ENCODE measurements around the gene LYRM9. TPM values are rescaled to one million over a fixed set of nuclear protein-coding genes. Genes with fewer than 3 reads are reported as not detected.

The LYRM9 gene
- total and polyA plus RNA-seq, 2 of the 8 experiments (the other 6 are each of a cell fraction or from before 2014, with no cell fraction given) = 4.3 to 5.2 TPM

GRCh38 chr17:27868565-27868964 lies 24.6 kb downstream of the LYRM9 start:
- Histone ChIP-seq H3K4me3 (ENCODE audit: extremely low read depth in 1 of 4, insufficient read depth in 2 of 4, low read depth in 3 of 4, low read length in 4 of 4) (no peak overlapping the region), H2AFZ (ENCODE audit: low read length) (no peak overlapping the region), H3K9me3 (ENCODE audit: insufficient read depth in 2 of 2, low read depth in 1 of 2, low read length in 1 of 2) (no peaks in the 10 kb centered on the region; a peak in 1 of 4 replicates), H3K23me2 (ENCODE audit: low read depth, low read length) (no peaks in the 10 kb centered on the region), H2AK5ac (ENCODE audit: low read depth, low read length) (no peak overlapping the region), H4K8ac (ENCODE audit: extremely low read depth, insufficient read depth, low read length) (no peak overlapping the region), H3K4me2 (ENCODE audit: insufficient read depth in 1 of 2, low read depth in 2 of 2, low read length in 2 of 2) (no peak overlapping the region), H3K14ac (ENCODE audit: insufficient read length) (no peak overlapping the region), H2BK12ac (ENCODE audit: low read depth, low read length) (no peak overlapping the region), H2BK5ac (ENCODE audit: low read depth, low read length) (no peak overlapping the region), H3K56ac (replicated peaks; ENCODE audit: insufficient read length, low read depth, low read length) (no peak overlapping the region), H3K4ac (replicated peaks; ENCODE audit: insufficient read length, low read depth, low read length) (no peak overlapping the region), H2BK15ac (ENCODE audit: low read length) (no peak overlapping the region), H3K9ac (replicated peaks in 1 of 4; ENCODE audit: extremely low read depth in 1 of 4, low read depth in 3 of 4, low read length in 3 of 4) (no peak overlapping the region), H3K79me1 (ENCODE audit: low read depth, low read length) (no peaks in the 10 kb centered on the region), H3K23ac (ENCODE audit: insufficient read length) (no peak overlapping the region), H3K18ac (ENCODE audit: extremely low read depth, low read length) (no peak overlapping the region), H3K27ac (ENCODE audit: low read depth, low read length) (no peak overlapping the region), H2BK120ac (replicated peaks; ENCODE audit: low read depth, low read length) (no peak overlapping the region), H4K20me1 (replicated peaks in 1 of 2; ENCODE audit: control insufficient read depth in 1 of 2, insufficient read depth in 2 of 2, low read length in 2 of 2) (no peaks in the 10 kb centered on the region), H3K4me1 (replicated peaks in 1 of 4; ENCODE audit: control insufficient read depth in 3 of 4, insufficient read depth in 4 of 4, low read length in 3 of 4) (no peaks in the 10 kb centered on the region), H3K27me3 (replicated peaks in 1 of 4; ENCODE audit: control insufficient read depth in 3 of 4, extremely low read depth in 1 of 4, insufficient read depth in 3 of 4, low read length in 3 of 4) (no peaks in the 10 kb centered on the region), H2BK20ac (ENCODE audit: low read length) (no peak overlapping the region), H4K5ac (ENCODE audit: insufficient read length, low read depth, low read length) (no peak overlapping the region), H3K79me2 (ENCODE audit: control insufficient read depth in 1 of 2, insufficient read depth in 2 of 2, low read length in 2 of 2) (no peaks in the 10 kb centered on the region), H4K91ac (replicated peaks; ENCODE audit: insufficient read length, low read length) (no peak overlapping the region), H3K36me3 (ENCODE audit: control insufficient read depth in 2 of 4, insufficient read depth in 4 of 4, low read length in 3 of 4) (no peaks in the 10 kb centered on the region)
- FAIRE-seq = no peak
- POLR2A ChIA-PET (ENCODE audit: partially characterized antibody) = no interaction called here
- CTCF ChIA-PET (ENCODE audit: partially characterized antibody) = interaction anchor here (0.6 to 1.2 kb wide), 3 partner anchors 10 to 63 kb away, joined by 3 read pairs; no protein-coding TSS in a partner anchor
- TF ChIP-seq RAD21 (IDR thresholded peaks at IDR 0.05 in 1 of 2, conservative IDR thresholded peaks at IDR 0.05 in 1 of 2; ENCODE audit: low read depth in 2 of 2, low read length in 2 of 2) (peak in 1 of 2 experiments; percentile 22; a peak in 1 of 4 replicates), CTCF (IDR thresholded peaks at IDR 0.05; ENCODE audit: control extremely low read depth in 1 of 3, insufficient read depth in 1 of 3, low read depth in 1 of 3, low read length in 3 of 3) (peak in 2 of 3 experiments; percentile 5; a peak in 1 of 4 replicates), CTBP2 (IDR thresholded peaks at IDR 0.05; ENCODE audit: borderline replicate concordance, insufficient read depth, insufficient read length, low read length) (no peak)
- no peak for DNase-seq (ENCODE audit: low read depth in 1 of 2, low spot score in 2 of 2)
- 94% methylated on average over 8 of the region's 8 CpGs; no CpG with 5 or more reads in 1 of the 2 experiments for WGBS, 2 experiments (ENCODE audit: extremely low coverage in 1 of 2, insufficient coverage in 1 of 2, insufficient read length in 1 of 2, insufficient replicate concordance in 2 of 2, low coverage in 1 of 2, low lambda C conversion rate in 2 of 2, missing lambda C conversion rate in 1 of 2)

All from H1 (cell line).